HG03520 (cell line): ENCODE measurements around the gene HOXB9.

Source experiments
- ATAC-seq: cut with Tn5 transposase; IDR thresholded peaks from one replicate; pipeline ENCODE4 v1.9.1; 2021; ENCODE audit warnings: mild to moderate bottlenecking, moderate library complexity; ENCODE audit not compliant: unreplicated experiment

HOXB9 gene

DNA sequence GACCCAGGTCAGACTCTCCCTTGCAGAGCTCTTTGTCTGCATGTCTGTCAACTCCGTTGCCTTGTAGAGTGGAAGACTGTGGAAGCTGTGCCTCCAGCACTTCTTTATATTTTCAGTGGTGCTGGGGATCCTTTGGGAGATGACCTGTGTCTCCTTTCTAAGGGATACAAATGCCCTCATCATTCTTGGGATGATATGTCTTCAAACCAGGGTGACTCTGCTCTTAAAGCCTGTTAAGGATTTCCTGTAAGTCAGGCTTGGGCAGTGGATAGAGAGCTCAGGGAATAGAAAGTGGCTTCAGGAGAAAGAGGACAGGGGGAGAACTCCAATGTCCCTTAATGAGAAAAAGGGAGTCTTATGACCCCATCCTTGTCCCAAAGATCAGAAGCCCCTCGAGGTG, 37.6 kb downstream of the HOXB9 start:
- ATAC-seq: no peak

DNA sequence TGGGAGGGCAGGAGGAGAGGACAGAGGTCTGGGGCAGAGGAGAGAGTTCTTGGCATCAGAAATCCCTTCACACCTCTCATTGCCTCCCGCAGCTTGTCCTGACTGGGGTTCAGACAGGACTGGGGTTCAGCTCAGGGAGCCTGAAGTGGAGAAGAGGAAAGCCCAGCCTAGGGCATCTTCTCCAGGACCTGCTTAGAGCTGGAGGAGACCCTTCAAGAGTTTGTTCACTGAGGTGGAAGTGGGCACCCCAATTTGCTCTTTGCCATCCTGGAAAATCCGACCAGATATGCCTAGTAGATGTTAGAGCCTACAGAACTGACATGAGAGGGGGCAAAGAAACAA, 38.1 kb downstream of the HOXB9 start:
- ATAC-seq: no peak

DNA sequence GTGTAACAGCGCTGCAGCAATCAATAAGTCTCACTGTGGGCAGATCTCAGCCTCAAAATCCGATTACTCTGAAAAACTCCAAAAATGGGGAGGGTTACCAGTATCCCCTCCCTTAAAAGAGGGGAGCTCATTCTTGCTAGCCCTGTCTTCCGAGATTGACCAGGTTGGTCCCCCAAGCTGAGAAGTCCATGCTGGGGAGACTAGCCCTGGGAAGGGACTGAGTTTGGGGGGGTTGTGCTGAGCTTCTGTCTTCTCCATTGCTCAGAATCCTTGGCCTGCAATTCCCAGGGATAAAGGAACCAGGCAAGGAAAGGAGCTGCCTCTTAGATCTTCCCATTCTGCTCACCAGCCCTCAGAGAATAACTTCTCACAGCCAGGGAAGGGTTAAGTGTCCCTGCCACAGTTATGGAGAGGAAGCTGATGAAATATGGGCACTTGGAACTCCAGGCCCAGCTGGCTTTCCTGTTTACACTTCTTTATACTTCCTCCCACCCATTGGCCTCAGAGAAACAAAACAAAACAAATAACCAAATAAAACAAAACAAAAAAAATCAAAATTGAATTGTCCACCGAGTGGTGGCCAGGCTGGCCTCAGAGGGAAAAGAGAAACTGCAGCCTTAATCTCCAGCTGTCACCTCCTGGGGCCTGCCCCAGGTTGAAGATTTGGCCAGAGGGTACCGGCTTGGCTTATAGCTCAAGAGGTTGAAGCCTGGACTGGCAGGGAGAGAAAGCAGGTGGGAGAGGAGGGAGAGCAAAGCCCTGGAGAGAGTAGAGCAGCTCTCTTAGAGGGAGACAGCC, 38.7 kb downstream of the HOXB9 start:
- no peak for ATAC-seq

DNA sequence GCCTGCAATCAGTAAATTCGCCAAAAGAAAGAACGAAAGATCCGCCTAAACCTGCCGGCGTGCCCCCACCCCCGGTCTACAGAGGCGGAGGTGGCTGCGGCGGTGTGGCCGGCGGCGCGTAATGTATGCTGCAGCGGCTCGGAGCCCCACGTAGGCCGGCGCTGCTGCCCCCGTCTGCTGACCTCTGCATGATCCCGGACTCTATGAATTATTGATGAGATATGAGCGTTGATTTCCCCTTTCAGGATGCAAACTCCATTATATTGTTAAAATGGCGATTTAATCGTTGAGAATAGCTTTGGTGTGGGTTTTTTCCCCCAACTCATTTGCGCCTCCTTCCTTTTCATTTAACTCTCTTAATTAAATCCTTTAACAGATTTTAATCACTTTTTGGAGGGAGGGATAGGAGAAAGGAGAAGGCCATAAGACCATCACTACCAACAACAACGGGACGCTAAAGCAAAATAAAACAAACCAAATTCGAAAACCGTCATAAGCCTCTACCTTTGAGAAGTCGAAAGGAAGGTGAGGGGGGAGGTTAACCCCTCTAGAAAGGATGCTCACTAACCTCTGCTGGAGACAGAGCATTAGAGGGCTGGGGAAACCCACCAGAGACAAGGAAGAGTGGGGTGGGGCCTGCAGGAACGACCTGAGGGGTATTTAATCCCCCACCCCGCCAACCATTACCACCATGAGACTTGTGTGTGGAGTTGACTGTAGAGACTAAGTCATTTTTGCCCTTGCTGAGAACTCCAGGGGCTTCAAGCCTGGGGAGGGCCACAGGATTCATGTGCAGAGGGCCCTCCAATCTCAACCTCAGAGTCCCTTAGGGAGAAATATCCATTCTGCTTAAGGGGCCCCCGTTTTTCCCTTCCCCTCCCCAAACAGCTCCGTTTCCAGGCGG, 39.6 kb downstream of the HOXB9 start:
- no peak for ATAC-seq

DNA sequence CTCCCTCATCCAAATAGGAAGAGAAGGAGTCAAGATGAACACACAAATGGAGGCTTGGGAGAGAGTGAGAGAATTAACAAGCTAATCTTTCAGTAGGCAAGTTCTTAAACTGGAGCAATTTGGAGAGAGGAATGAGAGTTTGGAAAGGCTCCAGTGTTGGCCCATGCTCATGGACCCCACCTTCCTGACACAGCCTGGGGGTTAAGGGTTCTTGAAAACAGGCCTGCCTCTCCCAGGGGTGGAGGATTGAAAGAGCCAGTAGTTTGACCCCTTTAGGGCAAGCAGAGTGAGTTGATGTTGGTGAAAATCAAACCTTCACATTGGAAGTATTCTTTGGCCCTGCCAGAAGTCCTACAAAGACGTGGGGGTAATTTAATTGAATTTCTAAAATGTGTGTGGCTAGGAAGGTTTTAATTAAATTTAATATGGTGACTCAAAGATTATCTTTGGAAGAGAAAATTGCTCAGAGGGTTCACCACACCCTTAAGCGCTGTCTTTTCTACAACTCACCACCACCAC, 41.9 kb downstream of the HOXB9 start:
- no peak for ATAC-seq

DNA sequence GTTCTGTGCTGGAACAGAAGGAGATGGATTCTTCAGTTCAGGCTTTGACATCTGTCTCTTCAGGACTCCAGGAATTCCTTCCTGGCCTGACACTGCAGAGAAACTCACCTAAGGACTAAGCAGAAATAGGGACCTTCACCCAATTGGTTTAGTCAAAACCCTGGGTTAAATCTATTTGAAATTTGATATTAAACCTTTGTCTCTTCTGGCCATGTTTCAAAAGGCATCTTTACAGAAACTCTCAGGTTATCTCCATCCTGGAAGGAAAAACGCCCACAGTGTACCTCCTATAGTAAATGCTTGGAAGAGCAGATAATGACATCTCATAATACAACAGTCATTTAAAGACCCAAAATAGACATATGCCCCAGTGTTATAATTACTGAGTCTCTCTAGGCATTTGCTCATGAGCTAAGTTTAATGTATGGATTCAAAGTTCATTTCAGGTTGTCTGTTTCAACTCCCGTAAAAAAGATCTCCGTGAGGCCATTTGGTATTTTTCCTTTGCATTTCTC, 42.4 kb downstream of the HOXB9 start:
- no peak for ATAC-seq

DNA sequence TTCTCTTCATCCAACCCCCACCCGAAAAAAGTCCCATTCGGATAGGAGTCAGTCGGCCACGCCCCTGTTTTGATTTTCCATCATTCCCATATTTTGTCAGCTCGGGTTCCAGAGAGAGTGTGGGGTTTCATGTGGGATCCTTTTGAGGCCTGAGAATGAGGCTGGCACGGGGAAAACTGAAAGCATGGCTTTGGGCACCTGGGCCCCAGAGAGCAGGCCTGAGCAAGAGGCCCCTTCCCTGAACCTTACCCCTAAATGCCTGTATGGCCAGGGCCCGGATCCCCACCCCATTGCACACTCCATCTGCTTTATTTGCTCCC, 43.4 kb downstream of the HOXB9 start:
- no peak for ATAC-seq

DNA sequence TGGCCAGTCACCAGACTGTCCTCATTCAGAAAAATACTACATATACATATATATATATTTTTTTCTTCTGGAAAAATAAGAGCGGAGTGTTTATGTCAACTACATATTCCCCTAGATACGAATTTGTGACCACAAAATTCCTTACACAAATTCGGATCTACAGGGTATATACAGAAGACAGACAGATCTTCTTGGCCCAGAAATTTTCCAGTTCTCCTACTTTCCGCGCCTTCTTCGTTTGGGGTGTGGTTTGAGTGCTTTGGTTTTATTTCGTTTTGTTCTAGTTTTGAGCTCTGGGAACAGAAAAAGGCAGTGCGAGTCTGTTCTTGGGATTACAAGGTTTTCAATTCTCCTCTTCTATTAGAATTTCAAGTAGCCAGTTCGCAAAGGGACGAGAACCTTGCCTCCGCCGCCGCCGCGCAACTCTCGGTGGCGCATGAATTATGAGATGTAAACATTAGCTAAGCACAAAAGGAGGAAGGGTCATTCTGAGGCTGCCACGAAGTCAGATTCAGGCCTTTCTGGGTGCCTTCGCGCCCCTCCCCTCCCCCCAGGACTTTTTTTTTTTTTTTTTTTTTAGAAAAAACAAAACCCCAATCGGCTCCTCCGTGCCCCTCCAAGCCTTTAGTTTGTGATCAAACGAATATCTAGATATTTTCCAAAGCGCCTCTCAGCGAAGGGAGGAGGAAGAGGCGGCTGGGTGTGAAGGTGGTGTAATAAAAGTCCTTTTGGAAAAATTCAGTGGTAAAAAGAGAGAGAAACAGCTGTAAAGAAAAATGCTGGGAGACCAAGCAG, 46.2 kb downstream of the HOXB9 start:
- no peak for ATAC-seq

DNA sequence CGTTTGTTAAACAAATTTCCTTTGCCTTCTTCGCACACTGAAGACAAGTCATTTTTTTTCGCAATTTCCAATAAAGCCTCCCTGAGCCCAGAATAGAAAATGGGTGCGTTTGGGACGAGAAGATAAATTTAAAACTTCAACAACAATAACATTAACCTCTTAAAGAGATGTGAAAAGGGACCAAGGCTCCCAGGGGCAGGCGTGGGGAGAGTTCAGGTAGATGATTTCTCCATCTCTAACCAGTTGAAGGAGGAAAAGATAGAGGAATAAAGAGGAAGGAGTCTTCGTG, 46.7 kb downstream of the HOXB9 start:
- ATAC-seq: no peak

DNA sequence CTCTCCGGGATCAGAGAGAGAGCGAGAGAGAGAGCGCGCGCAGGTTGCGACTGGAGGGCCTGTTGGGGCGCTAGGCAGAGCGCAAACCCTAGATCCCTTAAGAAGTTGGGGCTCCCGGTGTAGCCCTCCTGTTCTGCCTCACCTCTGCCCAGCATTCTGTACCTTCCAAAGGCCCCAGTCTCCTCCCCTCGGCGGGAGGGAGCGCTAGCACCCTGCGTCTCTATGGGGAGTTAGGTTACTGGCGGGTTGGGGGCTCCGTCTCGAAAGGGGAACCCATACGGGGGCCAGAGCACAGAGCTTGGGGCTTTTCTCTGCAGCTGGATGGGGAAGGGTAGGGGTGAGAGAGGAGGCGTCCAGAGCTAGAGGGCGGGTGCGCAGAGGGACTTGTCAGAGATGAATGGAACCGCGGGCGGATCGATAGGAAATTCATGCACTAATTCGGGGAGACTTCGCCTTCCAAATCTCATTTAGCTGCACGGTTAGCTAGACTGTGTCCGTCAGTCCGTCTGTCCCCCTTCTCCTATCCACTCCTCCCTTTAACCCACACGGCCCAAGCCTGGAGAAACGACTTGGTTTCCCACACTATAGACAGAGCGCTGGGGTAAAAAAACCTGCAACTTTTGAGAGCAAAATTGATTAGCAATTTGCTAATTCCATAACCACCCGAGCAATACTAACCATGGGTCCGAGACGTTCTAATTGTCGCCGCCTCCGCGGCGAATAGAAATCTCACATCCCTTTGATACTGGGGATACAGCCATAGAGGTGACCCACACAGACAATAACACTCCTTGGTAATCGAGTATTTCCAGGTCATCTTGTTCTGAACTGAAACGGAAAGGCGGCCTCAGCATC, 47.3 kb downstream of the HOXB9 start:
- no peak for ATAC-seq

DNA sequence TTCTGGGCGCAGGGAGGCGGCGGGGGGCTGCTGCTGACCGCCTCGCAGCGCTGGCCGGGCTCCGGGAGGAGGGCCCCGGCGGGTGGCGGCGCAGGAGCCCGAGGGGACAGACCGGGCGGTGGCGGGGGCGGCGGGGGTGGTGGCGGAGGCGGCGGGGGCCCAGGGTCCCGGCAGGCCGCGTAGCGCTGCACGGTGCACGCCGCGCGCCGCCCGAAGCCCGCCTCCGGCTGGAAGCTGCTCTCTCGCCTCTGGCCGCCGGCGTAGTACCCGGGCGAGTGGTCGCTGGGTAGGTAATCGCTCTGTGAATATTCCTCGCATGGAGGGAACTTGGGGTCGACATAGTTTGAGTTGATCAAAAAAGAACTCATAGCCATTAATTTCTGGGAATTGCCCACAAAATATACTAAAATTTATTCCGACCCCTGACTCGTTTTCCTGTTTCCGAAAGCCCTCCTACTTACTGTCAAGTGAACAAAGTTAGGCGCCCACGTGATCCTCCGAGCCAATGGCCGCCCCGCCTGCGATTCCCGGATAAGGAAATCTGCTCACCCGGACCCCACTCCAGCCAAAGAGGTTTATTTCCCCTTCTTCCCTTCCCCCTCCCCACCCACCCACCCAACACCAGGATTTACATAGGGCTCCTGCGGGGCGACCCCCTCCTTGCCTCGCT, 48.1 kb downstream of the HOXB9 start, which contains the start of gene HOXB4:
TSS of gene HOXB4 (minus strand) at position 405 of the 670 bp plus-strand sequence. CDS start at position 374, 31 bp downstream.
- no peak for ATAC-seq

DNA sequence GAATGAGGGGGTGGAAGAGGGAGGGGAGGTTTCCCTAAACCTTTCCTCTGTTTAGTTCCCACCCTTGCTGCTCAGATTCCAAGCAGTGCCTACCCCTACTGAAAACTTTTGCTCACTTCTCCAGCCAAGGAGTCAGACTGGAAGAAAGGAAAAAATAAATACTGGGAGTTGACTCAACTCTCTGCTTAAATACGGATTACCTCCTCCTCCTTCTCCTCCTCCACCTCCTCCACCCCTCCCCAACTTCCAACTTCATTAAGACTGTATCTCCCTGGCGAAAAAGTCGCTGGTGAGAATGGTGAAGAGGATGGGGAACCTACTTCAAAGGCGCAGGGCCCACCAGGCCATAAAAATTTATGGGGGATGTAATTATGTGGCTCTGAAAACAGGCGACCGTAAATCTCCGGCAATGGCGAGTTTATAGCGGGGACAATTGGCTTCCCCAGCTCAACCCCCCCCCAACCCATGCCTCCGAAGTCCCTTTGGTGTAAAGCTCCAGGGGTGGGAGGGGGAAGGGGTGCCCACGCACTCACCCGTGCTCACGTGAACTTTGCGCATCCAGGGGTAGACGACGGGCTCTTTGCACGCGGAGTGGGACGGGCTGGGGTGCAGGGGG, 48.7 kb downstream of the HOXB9 start:
- no peak for ATAC-seq

DNA sequence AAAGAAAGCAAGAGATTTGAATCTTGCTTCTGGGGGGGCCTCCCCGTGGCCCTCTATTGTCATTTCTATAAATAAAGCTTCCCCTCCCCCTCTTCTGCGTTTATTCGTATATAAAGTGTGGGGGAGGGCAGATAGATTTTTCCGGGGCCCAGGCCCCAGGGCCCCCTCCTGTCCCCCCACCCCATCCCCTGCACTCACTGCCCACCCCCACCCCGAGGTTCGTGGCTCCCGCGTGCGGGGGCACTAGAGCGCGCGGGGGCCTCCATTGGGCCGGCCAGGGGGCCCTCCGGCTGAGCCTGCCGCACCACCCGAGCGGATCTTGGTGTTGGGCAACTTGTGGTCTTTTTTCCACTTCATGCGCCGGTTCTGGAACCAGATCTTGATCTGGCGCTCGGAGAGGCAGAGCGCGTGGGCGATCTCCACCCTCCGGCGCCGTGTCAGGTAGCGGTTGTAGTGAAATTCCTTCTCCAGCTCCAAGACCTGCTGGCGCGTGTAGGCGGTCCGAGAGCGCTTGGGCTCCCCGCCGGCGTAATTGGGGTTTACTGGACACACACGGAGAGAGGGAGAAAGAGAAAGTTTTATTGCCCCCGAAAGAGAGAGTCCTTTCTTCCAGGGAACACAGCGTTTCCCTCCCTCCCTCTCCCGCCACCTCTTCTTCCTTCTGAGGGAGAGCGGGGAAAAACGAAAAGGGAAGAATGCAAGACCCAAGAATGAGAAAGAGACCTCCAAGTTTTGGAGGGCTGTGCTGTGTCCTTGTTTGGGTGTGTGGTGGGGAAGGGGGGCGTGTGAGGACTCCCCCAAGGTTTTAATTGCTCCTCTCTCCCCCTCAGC, 49.5 kb downstream of the HOXB9 start:
- ATAC-seq: no peak

DNA sequence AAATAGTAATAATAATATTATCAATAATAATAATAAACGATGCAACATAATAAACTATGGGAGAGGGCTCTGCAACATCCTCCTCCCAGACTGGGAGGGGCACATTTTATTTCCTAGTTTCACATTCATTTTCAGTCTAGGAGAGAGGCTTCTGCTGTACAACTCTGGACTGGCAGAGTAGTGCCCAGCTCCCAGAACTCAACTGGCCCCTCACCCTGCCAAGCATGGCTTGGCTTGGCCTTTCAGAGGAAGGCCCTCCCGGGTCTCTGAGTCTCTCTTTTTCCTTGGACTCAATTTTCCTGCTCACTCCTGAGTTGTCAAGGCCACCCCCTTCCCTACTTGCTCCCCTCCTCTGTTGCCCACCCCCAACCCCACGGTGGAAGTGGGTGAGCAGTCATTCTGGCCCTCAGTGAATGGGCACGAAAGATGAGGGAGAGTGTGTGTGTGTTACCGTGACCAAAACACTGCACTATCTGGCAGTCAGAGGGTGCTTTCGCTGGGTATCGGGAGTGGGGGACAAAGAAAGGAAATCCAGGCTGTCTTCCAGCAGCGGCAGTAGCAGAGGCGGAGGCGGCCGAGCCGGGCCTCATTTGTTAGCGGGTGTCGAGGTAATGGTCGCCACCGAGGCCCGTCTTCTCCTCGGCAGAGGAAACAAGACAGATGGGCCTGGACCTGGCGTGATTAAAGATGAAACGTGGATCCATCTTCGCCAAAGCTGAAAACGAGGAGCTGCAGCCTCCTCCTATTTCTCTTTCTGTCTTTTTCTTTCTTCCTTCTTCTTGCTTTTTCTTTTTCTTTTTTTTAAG, 50.3 kb downstream of the HOXB9 start:
- ATAC-seq: no peak

DNA sequence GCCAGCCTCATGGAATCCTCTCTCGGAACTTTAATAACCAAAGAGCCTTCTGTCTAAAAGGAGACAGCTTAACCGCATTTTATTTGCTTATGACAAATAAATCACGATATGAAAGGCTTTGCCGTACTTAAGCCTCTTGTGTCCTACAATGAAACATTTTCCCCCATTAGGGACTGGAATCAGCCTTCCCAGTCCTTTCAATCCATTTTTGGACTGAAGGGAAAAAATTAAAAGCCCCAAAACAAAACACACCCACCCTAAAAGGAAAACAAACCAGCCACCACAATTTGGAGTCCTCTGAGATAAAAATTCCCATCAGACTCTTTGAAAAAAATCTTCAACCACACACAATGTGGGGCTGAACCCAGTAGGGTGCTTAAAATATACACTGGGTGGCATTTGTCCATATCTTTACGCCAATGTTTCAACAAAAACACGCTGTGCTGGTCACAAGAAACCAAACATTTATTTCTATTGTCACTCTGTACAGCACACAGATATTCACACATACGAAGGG, 51.0 kb downstream of the HOXB9 start:
- no peak for ATAC-seq

DNA sequence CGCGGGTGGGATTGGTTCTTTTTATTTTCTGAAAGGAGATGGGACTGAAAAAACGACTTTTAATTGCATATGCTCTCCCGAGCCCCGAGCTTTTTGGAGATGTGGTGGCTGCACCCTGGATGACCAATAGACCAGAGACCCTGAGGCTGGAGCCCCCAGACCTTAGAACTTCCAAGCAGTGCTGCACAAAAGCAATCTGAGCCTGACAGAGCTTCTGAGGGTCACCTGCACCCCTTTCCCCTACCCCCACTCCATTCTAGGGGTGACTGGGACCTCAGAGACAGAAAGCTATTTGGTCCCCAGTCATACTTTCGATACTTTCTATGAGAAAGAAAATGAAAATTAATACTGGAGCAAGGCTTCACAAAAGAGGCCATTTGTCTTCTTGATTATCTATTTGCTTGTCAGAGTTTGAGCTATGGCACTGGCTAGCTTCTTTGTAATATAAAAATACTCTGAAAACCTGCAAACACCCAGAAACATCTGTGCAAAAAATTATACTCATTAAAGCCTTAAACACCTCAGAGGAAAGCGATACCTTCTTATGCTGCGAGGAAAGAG, 51.6 kb downstream of the HOXB9 start:
- no peak for ATAC-seq

DNA sequence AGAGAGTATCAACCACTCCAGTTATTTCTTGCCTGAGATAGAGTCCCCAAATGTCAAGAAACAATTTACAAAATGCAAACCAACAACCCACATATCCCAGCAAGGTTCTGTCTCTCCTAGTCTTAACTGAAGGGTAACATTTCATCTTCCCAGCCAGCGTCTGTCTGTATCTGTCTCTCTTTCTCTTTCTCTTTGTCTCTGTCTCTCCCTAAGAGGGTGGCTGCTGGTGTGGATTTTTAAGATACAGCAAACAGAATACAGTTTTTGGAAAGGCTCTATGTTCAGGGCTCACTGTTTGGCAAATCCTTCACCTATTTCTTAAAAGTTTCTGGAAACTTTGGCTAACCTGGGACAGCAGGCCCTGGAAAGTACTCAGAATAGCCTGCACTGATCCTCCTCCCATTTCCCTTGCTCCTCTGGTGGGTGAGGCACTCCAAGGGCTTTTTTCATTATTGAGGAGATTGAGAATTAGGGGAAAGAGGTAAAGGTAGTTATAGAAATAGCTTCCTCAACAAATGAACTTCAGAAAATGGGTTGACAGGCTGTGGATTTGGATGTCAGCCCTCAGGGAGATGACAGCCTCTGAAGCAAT, 54.2 kb downstream of the HOXB9 start:
- no peak for ATAC-seq
